CD4-positive, alpha-beta T cell treated with Interleukin-4 for 1 hour (primary cell): ENCODE results near the gene MS4A6E.
A peak's percentile ranks its signal among the peaks of the same experiment; 100 is the strongest.
"Not testable (repeated sequence)": the region's sequence is repeated elsewhere in the genome, so short reads cannot be mapped to it uniquely, and the experiment has no call there.

ENCODE experiments used
- DNase-seq, 2 donors: peaks; one replicate each; pipeline ENCODE4 v3.0.0-alpha.2; 2020 to 2022

The MS4A6E gene, protein sequence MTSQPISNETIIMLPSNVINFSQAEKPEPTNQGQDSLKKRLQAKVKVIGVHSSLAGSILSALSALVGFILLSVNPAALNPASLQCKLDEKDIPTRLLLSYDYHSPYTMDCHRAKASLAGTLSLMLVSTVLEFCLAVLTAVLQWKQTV

DNA sequence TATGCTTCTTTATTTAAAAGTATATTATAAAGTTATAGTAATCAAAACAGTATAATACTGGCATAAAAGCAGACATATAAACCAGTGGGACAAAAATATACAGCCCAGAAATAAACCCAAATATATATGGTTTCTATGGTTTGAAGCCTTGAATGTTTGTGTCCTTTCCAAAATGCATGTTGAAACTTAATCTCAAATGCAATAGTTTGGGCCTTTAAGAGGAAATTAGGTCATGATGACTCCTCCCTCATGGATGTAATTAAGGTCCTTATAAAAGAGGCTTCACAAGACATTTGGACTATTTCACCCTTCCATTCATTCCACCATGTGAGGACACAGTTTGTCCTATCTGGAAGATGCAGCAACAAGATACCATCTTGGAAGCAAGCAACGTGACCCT lies at the start of gene MS4A6E:
TSS of gene MS4A6E (plus strand) at position 301 of the 400 bp plus-strand sequence. CDS start 7,641 bp downstream, outside the sequence.
- no peak for DNase-seq

DNA sequence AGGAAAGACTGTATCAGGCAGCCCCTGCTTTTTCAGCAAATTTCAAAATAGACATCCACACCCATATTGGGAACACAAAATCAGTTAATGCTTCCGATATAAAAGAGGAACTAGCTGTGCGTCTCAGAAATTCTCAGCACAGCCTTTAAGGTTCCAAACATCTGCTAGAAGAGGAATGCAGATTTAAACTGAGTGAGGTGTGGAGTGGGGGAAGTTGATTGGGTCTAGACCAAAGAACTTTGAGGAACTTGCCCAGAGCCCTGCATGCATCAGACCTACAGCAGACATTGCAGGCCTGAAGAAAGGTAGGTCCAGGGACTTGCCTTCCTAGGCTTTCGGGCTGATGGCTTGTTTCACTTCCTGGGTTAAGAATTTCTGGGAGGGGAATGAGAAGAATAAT lies 46.6 kb upstream of the MS4A6E start, which contains the start of gene MS4A4A:
TSS of gene MS4A4A (plus strand) at position 255 of the 400 bp plus-strand sequence. CDS start at position 265, 10 bp downstream.
- DNase-seq, result peak; percentile 7 to 59

DNA sequence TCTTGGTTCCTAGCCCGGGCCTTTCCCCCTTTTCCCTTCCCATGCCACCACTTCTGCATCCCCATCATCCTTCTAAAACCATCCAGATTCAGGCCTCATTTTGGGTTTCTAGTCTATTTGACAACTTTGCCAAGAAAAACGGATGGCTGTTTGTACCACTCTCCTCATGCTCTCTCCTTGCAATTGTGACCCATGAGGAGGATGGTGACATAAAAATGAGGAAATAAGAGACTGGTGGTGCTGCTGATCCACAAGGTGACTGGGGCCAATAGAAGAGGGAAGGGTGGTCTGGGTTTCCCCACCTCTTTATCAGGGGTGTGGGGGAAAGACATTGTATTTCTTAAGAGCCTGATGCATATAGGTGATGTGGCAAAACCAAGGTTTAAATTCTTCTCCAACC lies 45.6 kb upstream of the MS4A6E start:
- DNase-seq, result no peak

DNA sequence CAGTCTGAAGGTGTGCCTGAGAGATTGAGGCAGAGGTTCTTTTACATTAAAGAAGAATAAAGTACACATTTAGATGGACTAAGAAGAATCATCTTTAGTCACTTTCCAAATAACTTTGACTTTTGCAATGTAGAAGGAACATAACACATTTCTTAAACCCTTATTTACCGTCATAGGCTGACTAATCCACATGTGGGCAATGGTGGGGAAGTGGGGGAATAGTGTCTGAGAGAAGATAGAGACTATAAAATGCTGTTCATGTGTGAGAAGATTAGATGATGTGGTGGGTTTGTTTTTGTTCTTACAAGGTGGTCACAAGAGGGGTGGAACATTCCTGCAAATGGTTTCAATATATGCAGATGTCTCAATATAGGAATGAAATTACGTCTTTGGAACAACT lies 44.8 kb upstream of the MS4A6E start:
- peak in 1 of 2 donors; percentile 35 for DNase-seq

DNA sequence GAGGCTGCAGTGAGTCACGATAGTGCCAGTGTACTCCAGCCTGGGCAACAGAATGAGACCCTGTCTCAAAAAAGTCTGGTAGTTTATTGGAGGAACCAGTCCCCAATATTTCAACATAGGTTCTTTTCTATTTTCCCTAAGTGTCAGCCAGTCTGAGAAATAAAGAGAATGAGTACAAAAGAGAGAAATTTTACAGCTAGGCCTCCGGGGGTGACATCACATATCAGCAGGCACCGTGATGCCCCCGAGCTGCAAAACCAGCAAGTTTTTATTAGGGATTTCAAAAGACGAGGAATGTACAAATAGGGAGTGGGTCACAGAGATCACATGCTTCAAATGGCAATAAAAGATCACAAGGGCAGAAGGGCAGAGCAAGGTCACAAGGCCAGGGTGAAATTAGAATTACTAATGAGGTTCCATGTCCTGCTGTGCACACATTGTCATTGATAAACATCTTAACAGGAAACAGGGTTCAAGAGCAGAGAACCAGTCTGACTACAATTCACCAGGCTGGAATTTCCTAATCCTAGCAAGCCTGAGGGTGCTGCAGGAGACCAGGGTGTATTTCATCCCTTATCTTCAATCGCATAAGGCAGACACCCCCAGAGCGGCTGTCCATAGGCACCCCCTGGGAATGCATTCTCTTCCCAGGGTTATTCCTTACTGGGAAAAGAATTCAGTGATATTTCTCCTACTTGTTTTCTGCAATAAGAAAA lies 41.5 kb upstream of the MS4A6E start:
- not testable (repeated sequence) for DNase-seq

DNA sequence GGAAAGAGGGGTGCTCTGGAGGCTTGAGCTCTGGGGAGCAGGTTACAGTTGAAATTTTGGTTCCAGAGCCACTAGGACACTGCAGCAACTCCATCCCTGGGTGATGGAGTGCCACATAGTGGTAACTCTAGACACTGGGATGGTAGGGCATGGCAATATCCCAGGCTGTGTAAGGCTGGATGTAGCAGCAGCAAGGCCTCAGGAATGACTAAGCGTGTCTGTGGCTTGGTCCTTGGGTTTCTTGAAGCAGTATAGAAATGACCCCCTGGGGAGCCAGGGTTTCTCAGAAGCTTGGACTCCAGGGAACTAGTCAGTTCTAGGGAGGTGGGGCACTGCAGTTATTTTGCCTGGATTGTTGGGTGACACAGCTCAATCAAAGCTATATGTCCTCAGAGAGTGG lies 38.5 kb upstream of the MS4A6E start:
- DNase-seq, result no peak

DNA sequence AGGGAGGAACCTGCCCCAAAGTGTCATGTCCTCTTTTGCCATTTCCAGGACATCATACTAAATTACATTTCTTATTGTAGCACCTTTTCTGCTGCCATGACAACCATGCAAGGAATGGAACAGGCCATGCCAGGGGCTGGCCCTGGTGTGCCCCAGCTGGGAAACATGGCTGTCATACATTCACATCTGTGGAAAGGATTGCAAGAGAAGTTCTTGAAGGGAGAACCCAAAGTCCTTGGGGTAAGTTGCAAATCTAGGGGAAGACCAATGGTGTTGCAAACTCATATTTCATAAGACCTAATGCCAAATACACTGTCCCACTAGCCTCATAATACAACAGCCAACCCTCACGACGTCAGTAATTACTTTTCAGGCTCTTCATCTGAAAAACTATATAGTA lies 34.9 kb upstream of the MS4A6E start:
- no peak for DNase-seq

DNA sequence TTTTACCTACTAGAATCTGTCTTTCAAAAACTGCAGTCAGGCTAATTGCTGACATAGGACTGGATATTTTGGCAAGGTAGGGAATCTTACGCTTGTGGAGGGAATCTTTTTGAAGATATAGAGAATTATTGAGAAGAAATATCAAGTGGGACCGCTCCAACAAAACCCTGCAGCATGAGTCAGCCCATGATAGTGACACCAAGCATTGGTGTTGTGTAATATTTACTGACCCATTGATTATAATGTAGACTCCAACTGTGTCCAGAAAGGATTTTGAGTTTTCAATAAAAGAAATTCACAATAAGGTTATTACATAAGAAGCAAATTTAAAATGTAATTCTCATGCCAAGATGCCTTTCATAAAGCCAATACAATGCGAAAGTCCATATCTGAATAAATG lies 25.9 kb upstream of the MS4A6E start:
- DNase-seq, result no peak

DNA sequence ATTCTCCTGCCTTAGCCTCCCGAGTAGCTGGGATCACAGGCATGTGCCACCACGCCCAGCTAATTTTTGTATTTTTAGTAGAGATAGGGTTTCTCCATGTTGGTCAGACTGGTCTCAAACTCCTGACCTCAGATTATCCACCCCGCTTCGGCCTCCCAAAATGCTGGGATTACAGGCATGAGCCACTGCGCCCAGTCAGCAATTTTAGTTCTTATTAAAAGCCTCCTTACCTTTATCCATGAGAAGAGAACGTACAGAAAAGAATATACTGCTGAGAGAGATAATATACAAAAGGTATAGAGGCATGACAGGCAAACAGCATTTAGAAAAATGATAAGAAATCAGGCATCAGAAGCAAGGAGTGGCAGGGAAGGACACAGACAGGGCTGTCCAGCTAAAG lies 25.2 kb upstream of the MS4A6E start:
- DNase-seq, result not testable (repeated sequence)

DNA sequence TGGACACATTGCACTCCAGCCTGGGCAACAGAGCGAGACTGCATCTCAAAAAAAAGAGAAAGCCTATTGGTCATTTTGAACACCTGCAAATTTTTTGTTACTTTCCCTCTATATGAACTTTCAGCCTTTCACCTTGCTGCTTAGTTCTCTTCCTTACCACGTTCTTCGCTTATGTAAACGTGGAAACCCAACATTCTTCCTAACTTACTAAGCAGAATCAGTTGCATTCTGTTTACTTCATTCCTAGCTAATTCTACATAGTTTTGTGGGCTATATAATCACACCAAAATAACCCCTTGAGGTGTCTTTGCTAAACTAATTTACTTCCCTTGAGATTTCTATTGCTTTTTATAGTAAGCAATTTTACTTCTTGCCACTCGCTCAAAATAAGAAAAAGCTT lies 23.4 kb upstream of the MS4A6E start:
- no peak for DNase-seq

DNA sequence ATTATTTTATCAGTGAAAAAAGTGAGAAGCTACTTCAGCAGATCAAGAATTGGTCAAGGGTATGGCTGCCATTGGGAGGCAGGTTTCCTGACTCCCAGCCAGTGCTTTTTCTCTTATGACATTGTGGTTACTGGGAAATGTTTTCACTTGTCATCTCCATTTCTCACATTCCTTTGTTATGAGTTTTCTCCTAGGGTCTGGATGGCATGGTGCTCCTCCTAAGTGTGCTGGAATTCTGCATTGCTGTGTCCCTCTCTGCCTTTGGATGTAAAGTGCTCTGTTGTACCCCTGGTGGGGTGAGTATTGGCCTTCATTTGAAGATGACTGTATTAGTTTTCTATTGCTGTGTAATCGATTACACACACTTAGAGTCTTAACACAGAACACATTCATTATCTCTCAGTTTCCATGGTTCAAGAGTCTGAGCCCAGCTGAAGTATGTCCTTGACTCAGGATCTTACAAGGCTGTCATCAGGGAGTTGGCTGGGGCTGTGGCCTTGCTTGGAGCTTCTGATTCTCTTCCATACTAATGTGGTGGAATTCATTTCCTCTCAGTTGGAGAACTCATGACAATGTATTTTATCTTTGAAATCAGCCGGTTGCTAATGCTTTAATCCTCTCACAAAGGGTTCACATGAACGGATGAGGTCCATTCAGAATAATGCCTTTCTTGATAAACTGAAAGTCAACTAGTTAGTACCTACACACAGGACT lies 21.0 kb upstream of the MS4A6E start:
- DNase-seq, result no peak

DNA sequence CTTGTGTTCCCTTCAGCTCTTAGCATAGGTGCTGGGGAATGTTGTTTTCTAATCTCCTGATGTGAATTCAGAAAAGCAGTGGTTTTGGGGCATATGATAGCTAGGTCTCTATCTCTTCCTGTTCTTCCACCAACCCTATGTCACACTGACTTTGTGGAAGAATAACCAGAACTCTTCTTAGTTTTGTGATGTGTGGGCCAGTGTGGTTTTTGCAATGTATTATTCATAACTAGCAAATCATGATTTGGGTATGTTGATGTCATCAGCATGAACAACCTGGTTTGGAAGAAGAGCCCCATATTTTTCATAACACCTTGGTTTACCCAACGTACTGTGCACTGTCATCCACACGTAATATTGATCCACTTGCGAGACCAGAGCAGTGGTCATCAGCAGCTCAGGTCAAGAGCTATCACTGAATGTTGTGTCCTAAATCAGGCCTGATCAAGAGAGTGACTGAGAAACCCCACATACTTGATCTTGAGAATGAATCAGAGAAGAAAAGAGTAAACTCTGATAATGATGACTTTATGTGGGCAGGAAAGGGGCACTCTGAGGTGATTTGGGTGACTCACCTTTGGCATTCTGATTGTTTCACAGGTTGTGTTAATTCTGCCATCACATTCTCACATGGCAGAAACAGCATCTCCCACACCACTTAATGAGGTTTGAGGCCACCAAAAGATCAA lies 19.4 kb upstream of the MS4A6E start:
- no peak for DNase-seq

DNA sequence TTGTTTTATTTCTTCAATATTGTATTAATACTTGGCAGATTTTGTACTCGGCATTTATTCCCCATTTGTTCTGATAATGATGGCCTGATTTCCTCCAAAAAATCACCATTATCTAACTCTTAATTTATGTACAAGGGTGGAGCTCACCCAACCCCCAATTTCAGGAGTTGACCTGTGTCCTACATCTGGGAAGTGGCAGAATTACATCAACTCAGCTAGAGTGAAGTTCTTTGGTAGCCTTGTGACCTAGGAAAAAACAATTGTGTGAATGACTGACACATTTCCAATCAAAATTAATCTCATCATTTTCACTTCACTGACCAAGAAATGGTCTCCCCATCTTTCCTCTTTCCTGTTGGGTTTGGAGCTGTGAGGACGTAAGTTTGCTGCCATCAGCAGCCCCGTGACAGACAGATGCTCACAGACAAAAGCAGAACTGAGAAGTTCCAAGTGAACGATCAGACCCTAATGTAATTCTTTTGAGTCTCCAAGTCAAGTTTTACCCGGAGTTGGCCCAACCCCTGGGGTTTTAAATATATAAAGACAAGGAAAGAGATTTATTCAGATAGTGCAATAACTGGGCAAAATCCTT lies 16.6 kb upstream of the MS4A6E start:
- peak in 1 of 2 donors; percentile 40 for DNase-seq

DNA sequence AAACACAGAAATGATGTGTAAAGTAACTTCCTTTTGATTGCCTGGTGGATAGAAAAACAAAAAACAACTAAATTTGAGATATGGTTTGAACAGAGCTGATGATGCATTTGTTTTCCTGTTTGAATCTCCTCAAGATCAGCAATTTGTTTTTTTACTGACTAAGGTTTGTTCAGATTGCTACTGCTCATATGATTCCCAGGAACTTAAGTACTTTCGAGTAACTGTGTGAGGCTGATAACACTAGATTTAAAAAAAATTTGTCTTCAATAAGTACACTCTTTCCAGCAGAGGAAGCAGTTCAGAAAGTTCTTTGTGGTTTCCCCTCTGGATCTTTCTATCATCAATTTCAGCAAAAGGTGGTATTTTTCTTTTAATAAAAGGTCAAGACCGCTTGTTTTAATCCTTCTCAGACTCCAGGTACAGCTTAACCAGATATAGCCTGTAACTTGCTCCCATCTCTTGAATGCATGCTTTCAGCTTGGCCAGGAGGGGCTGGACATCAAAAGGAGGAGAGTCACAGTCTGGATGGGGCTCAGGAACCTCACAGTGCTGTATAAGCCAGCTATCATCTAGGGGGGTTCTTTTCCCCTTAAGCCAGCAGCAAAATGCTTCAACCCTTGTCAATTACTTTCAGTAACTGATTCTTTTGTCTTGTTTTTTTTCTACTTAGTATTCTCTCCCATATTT lies 12.3 kb upstream of the MS4A6E start:
- DNase-seq, result no peak

DNA sequence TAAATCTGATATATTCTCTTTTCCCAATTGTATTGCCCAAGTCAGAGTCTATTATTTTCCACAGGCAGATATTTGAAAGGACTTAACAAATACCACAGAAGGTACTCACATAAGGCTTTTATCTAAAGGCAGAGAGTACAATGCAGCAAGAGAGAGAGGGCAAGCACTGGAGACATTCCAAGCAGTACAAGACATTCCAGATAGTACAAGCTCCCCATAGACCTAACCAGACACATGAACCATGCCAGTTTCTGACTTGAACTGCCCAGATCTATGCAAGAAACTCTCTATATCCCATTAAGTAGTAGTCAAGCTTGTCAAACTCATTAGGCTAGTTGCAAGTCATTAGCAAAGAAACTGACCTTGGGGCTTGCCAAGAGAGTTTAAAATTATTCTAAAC lies 11.2 kb upstream of the MS4A6E start:
- DNase-seq, result no peak

DNA sequence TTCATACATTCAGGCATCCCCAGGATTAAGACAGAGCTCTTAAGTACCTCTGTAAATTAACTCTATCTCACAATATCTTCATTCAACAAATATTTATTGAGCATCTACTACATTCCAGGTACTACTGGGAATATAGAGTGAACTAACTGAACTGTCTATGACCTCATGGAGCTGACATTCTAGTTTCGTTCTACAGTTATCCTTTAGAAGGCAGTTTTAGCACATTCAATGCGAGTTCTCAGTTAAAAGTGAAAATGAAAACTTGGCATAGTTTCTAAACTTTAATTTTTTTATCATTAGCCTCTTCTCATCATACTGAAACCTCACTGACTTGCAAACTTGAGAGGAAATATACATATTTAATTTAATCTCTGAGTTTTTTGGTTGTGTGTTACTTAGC lies 10.7 kb upstream of the MS4A6E start:
- no peak for DNase-seq

DNA sequence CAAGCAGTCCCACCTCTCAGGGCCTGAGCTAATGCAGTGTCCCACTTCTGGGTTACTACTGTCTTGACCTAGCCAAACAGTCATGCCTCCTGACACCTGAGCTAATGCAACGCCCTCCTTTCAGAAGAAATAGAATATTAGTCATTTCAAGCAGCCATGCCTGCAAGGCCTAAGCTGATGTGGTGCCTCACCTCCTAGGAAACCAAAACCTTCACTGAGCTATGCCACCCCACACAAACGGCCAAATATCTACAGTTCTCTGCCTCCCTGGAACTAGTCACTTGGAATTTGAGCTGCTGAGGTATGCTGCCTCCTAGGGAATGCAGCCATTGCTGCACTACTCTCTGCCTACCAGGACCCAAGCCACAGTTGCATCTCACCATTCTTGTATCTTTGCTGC lies 8.3 kb upstream of the MS4A6E start:
- no peak for DNase-seq

DNA sequence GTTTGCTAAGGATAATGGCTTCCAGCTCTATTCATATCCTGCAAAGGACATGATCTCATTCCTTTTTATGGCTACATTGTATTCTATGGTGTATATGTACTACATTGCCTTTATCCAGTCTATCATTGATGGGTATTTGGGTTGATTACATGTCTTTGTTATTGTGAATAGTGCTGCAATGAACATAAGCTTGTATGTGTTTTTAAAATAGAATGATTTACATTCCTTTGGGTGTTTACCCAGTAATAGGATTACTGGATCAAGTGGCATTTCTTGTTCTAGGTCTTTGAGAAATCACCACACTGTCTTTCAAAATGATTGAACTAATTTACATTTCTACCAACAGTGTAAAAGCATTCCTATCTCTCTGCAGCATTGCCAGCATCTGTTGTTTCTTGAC lies 6.0 kb upstream of the MS4A6E start:
- DNase-seq, result no peak

DNA sequence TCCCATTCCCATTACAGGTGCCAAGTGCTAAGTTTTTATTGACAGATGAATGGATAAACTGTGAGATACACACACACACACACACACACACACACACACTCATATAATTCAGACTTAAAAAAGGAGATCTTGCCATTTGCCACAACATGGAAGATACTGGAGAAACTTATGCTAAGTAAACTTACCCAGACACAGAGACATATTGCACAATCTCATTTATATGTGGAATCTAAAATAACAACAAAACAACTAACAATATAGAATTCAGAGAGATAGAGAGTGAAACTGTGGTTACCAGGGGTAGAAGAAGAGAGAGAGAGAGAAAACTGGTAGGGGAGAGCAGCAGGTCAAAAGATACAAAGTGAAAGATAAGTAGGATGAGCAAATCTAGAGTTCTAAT lies 1.4 kb downstream of the MS4A6E start:
- DNase-seq, result no peak

DNA sequence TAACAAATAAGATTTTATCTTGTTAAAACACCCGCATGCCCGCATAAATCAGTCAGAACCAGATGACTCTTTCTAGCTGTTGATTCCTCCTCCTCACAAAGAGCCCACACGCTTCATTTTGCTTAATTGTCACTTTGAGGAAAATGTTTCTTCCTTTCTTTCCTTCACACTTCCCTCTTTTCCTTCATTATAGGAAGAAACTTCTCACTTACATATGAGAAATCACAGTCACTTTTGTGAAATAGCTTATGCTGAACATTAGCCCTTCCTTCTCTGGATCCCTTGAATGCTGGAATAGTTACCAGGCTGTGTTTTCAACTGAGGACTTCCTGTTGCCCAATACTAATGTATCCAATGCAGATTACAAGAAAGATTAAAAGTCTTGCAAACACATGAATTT lies 5.8 kb downstream of the MS4A6E start:
- no peak for DNase-seq

DNA sequence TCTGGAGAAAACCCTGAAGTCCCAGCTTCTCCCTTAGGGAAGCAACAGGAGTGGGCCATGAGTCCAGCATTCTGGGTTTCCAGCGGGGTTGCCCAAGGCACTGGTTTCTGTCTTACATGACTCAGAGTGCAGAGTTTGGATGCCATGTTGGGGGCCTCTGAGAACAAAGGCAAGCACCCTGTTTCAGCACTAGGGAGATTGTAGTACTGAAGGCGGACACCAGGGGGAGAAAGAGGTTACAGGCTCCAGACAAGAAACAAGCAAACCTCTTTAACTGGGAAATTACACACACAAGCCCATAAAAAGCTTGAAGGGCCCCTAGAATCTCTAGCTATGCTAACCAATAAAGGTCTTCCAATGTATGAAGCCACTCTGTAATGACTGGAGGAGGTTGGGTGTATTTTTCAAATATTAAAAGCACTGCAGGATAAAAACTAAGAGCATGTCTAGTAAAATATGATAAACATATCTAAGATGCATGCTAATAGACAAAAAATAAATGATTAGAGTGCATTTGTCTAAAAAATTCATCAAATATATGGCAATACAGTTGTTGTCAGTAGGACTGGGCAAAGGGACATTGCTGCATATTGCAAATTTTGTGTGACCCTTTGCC lies 7.1 kb downstream of the MS4A6E start:
- peak; percentile 58 to 70 for DNase-seq

DNA sequence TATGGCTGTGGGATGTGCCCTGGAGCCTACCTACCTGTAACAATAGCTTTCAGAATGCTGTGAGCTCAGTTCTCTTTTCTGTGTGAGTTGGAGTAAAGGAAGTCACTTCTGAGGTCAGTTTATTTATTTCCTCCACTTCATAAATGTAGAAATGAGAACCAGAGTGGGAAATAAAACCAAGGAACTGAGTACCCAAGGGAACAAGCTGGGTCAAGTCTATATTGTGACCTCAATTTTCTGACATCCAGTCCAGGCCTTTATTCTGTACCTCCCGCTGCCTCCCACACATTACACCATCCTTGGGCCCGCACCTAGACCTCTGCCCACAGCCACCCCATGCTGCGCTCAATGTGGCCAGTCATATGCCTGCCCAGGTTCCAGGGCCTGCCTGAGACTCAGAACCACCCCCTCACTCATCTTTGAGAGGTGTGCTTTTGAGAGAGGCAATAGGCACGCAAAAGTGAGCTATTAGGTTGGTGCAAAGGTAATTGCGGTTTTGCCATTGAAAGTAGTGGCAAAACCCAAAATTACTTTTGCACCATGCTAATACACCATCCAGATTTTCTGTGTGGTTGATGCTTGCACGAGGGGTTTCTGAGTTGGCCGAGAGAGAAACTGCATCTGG lies 9.8 kb downstream of the MS4A6E start:
- DNase-seq, result no peak
